ENCODE results near the gene PIGR. TPM values are rescaled to one million over a fixed set of nuclear protein-coding genes. Genes with fewer than 3 reads are reported as not detected.

The PIGR gene
- total and polyA plus RNA-seq, 2 donors (not counting 3 experiments of a cell fraction or from before 2014, with no cell fraction given): not detected

DNA sequence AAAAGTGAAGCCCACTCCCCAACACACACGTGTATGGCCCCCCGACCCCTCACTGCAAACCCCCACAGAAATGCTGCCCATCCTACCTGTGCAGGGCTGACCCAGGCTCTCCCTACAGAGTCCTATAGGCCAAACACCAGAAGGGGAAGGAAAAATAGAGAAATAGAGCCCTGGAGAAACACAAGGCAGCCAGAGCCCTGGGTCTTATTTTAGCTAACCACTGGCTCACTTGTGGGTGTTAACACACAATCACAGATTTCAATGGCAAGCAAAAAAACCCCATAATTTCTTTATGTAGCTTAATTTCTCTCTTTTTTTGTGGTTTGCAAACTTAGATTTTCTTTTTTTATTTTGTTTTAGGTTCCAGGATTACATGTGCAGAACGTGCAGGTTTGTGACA is 989 bp upstream of the PIGR start:
- Histone ChIP-seq H3K4me1 (ENCODE audit: control insufficient read depth, extremely low read depth, insufficient read depth, low read length) (no peaks in the 10 kb centered on the region), H3K27ac (ENCODE audit: insufficient read depth, low read depth, low read length) (no peak overlapping the region), H4K20me1 (replicated peaks; ENCODE audit: control insufficient read depth, extremely low read depth, insufficient read depth, low read length) (no peaks in the 10 kb centered on the region), H3K79me2 (ENCODE audit: control insufficient read depth, insufficient read depth, low read length) (no peaks in the 10 kb centered on the region), H3K4me2 (ENCODE audit: insufficient read depth, low read length) (no peak overlapping the region), H3K36me3 (ENCODE audit: control insufficient read depth in 2 of 2, extremely low read depth in 1 of 2, insufficient read depth in 2 of 2, low read length in 2 of 2) (no peaks in the 10 kb centered on the region), H3K27me3 (ENCODE audit: control insufficient read depth in 2 of 2, insufficient read depth in 2 of 2, low read length in 2 of 2) (no peaks in the 10 kb centered on the region), H3K4me3 (replicated peaks in 1 of 3; ENCODE audit: insufficient read depth in 1 of 3, low read depth in 1 of 3, low read length in 3 of 3) (no peak overlapping the region), H2AFZ (ENCODE audit: low read depth, low read length) (no peak overlapping the region), H3K9me1 (replicated peaks; ENCODE audit: control insufficient read depth, extremely low read depth, insufficient read depth, low read length) (no peaks in the 10 kb centered on the region), H3K9me3 (replicated peaks; ENCODE audit: control insufficient read depth, insufficient read depth, low read length) (no peaks in the 10 kb centered on the region), H3K9ac (replicated peaks; ENCODE audit: extremely low read depth, insufficient read depth, low read length) (no peak overlapping the region)
- DNase-seq (ENCODE audit: low read depth, low spot score) (no peak), FAIRE-seq (no peak)
- dilution Hi-C loops (cut with MboI; ENCODE audit: extremely low pct_ligation_motif_present, low sequenced_read_pairs): no loop called here
- POLR2A ChIA-PET: no interaction called here
- no TSS peak for BruUV-seq (replicated peaks)
- TF ChIP-seq POLR2A (IDR thresholded peaks at IDR 0.05; ENCODE audit: low read depth, low read length): no peak
- TF ChIP-seq POLR2AphosphoS5 (IDR thresholded peaks at IDR 0.05; ENCODE audit: insufficient read depth, low read depth, low read length): no peak
- TF ChIP-seq, protein P1, sequence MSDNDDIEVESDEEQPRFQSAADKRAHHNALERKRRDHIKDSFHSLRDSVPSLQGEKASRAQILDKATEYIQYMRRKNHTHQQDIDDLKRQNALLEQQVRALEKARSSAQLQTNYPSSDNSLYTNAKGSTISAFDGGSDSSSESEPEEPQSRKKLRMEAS (IDR thresholded peaks at IDR 0.05; ENCODE audit: insufficient read depth, insufficient read length): no peak
- TF ChIP-seq JUN (IDR thresholded peaks at IDR 0.05; ENCODE audit: borderline replicate concordance, insufficient read depth, insufficient read length, low read depth): no peak
- no peak for TF ChIP-seq FOS (IDR thresholded peaks at IDR 0.05; ENCODE audit: borderline replicate concordance, insufficient read depth, low read length)
- TF ChIP-seq MYC (IDR thresholded peaks at IDR 0.05; ENCODE audit: low read depth, low read length): no peak
- no peak for TF ChIP-seq EZH2 (IDR thresholded peaks at IDR 0.05; ENCODE audit: borderline replicate concordance, low read depth, low read length, severe bottlenecking)
- TF ChIP-seq, protein P2, sequence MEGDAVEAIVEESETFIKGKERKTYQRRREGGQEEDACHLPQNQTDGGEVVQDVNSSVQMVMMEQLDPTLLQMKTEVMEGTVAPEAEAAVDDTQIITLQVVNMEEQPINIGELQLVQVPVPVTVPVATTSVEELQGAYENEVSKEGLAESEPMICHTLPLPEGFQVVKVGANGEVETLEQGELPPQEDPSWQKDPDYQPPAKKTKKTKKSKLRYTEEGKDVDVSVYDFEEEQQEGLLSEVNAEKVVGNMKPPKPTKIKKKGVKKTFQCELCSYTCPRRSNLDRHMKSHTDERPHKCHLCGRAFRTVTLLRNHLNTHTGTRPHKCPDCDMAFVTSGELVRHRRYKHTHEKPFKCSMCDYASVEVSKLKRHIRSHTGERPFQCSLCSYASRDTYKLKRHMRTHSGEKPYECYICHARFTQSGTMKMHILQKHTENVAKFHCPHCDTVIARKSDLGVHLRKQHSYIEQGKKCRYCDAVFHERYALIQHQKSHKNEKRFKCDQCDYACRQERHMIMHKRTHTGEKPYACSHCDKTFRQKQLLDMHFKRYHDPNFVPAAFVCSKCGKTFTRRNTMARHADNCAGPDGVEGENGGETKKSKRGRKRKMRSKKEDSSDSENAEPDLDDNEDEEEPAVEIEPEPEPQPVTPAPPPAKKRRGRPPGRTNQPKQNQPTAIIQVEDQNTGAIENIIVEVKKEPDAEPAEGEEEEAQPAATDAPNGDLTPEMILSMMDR (IDR thresholded peaks at IDR 0.05; ENCODE audit: extremely low read depth in 1 of 2, insufficient read depth in 1 of 2, low read depth in 1 of 2, low read length in 2 of 2): no peak
- TF ChIP-seq GATA2 (IDR thresholded peaks at IDR 0.05; ENCODE audit: insufficient read depth, insufficient read length, low read depth, low read length): no peak
- CTCF ChIA-PET: no interaction called here
- intact Hi-C loops (cut with micrococcal nuclease): no loop called here

Measured in endothelial cell of umbilical vein (primary cell).